Measurements from ENCODE around the gene CCDC150. TPM values are rescaled to one million over a fixed set of nuclear protein-coding genes. Genes with fewer than 3 reads are reported as not detected.

CCDC150 gene
- total RNA-seq, 4 donors from 2014 or later, result 2.4 to 10.1 (median 4.9) TPM

GRCh38 chr2:196711625-196712024 is 72.1 kb downstream of the CCDC150 start:
- intact Hi-C loops (cut with DNase I), result no loop called here
- Histone ChIP-seq H3K4me1 (no peaks in the 10 kb centered on the region), H3K27ac (no peak overlapping the region), H3K36me3 (no peaks in the 10 kb centered on the region), H3K27me3 (no peaks in the 10 kb centered on the region), H3K9me3 (peaks cover 0 to 8% (median 0%) of the 10 kb centered on the region in 3 donors), H3K4me3 (no peak overlapping the region)
- no peak for DNase-seq
- TF ChIP-seq POLR2A (IDR thresholded peaks at IDR 0.05) (no peak), CTCF (IDR thresholded peaks at IDR 0.05) (no peak)

GRCh38 chr2:196712867-196713266 is 73.4 kb downstream of the CCDC150 start:
- no peaks in the 10 kb centered on the region for H3K4me1 ChIP-seq
- H3K9me3 ChIP-seq, result peaks cover 0 to 8% (median 0%) of the 10 kb centered on the region in 3 donors
- H3K27ac ChIP-seq, result no peak overlapping the region
- no peaks in the 10 kb centered on the region for H3K36me3 ChIP-seq
- no peak overlapping the region for H3K4me3 ChIP-seq
- WGBS, 2 donors, result 93 to 94% methylated on average over 2 of the region's 2 CpGs
- intact Hi-C loops (cut with DNase I), result no loop called here
- no peaks in the 10 kb centered on the region for H3K27me3 ChIP-seq
- DNase-seq, result no peak
- TF ChIP-seq CTCF (IDR thresholded peaks at IDR 0.05) (no peak), POLR2A (IDR thresholded peaks at IDR 0.05) (no peak)

GRCh38 chr2:196718419-196719109 is 79.0 kb downstream of the CCDC150 start:
- Histone ChIP-seq H3K27ac (no peak overlapping the region), H3K9me3 (no peaks in the 10 kb centered on the region), H3K27me3 (no peaks in the 10 kb centered on the region), H3K36me3 (no peaks in the 10 kb centered on the region), H3K4me1 (no peaks in the 10 kb centered on the region), H3K4me3 (no peak overlapping the region)
- TF ChIP-seq CTCF (IDR thresholded peaks at IDR 0.05) (no peak), POLR2A (IDR thresholded peaks at IDR 0.05) (no peak)
- intact Hi-C loops (cut with DNase I), result no loop called here
- 80 to 90% methylated on average over 6 of the region's 6 CpGs for WGBS, 2 donors
- no peak for DNase-seq

GRCh38 chr2:196719110-196719872 is 79.8 kb downstream of the CCDC150 start:
- Histone ChIP-seq H3K4me3 (no peak overlapping the region), H3K27ac (no peak overlapping the region), H3K4me1 (no peaks in the 10 kb centered on the region), H3K9me3 (no peaks in the 10 kb centered on the region), H3K27me3 (no peaks in the 10 kb centered on the region), H3K36me3 (no peaks in the 10 kb centered on the region)
- no peak for TF ChIP-seq POLR2A (IDR thresholded peaks at IDR 0.05)
- no peak for TF ChIP-seq CTCF (IDR thresholded peaks at IDR 0.05)
- intact Hi-C loops (cut with DNase I), result no loop called here
- WGBS, 2 donors, result 65 to 70% methylated on average over 5 to 6 of the region's 6 CpGs
- no peak for DNase-seq

GRCh38 chr2:196723571-196723970 is 84.1 kb downstream of the CCDC150 start:
- Histone ChIP-seq H3K27ac (no peak overlapping the region), H3K4me3 (no peak overlapping the region), H3K36me3 (no peaks in the 10 kb centered on the region), H3K4me1 (no peaks in the 10 kb centered on the region), H3K9me3 (no peaks in the 10 kb centered on the region), H3K27me3 (no peaks in the 10 kb centered on the region)
- DNase-seq, result no peak
- TF ChIP-seq CTCF (IDR thresholded peaks at IDR 0.05), result no peak
- TF ChIP-seq POLR2A (IDR thresholded peaks at IDR 0.05), result no peak
- intact Hi-C loops (cut with DNase I), result no loop called here
